HepG2 (cell line): ENCODE measurements around the gene NSL1. TPM values are rescaled to one million over a fixed set of nuclear protein-coding genes. Genes with fewer than 3 reads are reported as not detected.

ENCODE experiments used
- ADNP ChIP-seq: sonication (generic); formaldehyde crosslinking; IDR thresholded peaks from 2 replicates; pipeline ENCODE4 v1.4.0; 2020; ENCODE audit warnings: missing genetic modification reagents
- CEBPB ChIP-seq: IDR thresholded peaks from 2 replicates; pipeline ENCODE4 v1.6.1; 2011; ENCODE audit warnings: low read depth, low read length, improper control_type of control experiment, borderline replicate concordance
- CEBPG ChIP-seq: IDR thresholded peaks from 2 replicates; pipeline ENCODE4 v1.6.1; 2016
- ERF ChIP-seq: IDR thresholded peaks from 2 replicates; pipeline ENCODE4 v1.6.1; 2018; ENCODE audit warnings: missing biosample characterization, missing genetic modification reagents
- HIVEP1 ChIP-seq: sonication (generic); formaldehyde crosslinking; IDR thresholded peaks from 2 replicates; pipeline ENCODE4 v1.4.0; 2020; ENCODE audit warnings: mild to moderate bottlenecking, missing genetic modification reagents
- HMGA1 ChIP-seq: sonication (generic); formaldehyde crosslinking; conservative IDR thresholded peaks from 2 replicates; pipeline ENCODE4 v1.4.0; 2020; ENCODE audit warnings: missing genetic modification reagents
- HOXA5 ChIP-seq: sonication (generic); formaldehyde crosslinking; IDR thresholded peaks from 2 replicates; pipeline ENCODE4 v1.4.0; 2020; ENCODE audit warnings: missing genetic modification reagents
- KLF6 ChIP-seq: IDR thresholded peaks from 2 replicates; pipeline ENCODE4 v1.8.0; 2016; ENCODE audit warnings: missing biosample characterization, missing genetic modification reagents
- MED8 ChIP-seq: sonication (generic); formaldehyde crosslinking; IDR thresholded peaks from 2 replicates; pipeline ENCODE4 v1.8.1; 2023; ENCODE audit warnings: mild to moderate bottlenecking, missing genetic modification reagents; ENCODE audit not compliant: insufficient replicate concordance
- NFATC3 ChIP-seq: sonication (generic); formaldehyde crosslinking; IDR thresholded peaks from 2 replicates; pipeline ENCODE4 v1.5.1; 2020; ENCODE audit warnings: mild to moderate bottlenecking, missing genetic modification reagents
- POLR2G ChIP-seq: fragments of 200-400 bp; formaldehyde crosslinking; IDR thresholded peaks from 2 replicates; pipeline ENCODE4 v1.6.1; 2018; ENCODE audit warnings: mild to moderate bottlenecking, low read depth, low read length, moderate library complexity
- RFX1 ChIP-seq: fragments of 450-650 bp; IDR thresholded peaks from 2 replicates; pipeline ENCODE4 v1.6.1; 2017
- SALL1 ChIP-seq: sonication (generic); formaldehyde crosslinking; IDR thresholded peaks from 2 replicates; pipeline ENCODE4 v1.8.0; 2022; ENCODE audit warnings: mild to moderate bottlenecking, missing genetic modification reagents
- SMAD9 ChIP-seq: sonication (generic); formaldehyde crosslinking; IDR thresholded peaks from 2 replicates; pipeline ENCODE4 v1.5.1; 2020; ENCODE audit warnings: mild to moderate bottlenecking, missing genetic modification reagents
- TP53 ChIP-seq: sonication (generic); formaldehyde crosslinking; conservative IDR thresholded peaks from 2 replicates; pipeline ENCODE4 v1.4.0; 2020; ENCODE audit warnings: missing genetic modification reagents
- ZC3H13 ChIP-seq: sonication (generic); formaldehyde crosslinking; IDR thresholded peaks from 2 replicates; pipeline ENCODE4 v1.8.1; 2023; ENCODE audit warnings: mild to moderate bottlenecking, missing genetic modification reagents, moderate library complexity
- ZNF260 ChIP-seq: sonication (generic); formaldehyde crosslinking; IDR thresholded peaks from 2 replicates; pipeline ENCODE4 v1.4.0; 2020; ENCODE audit warnings: missing genetic modification reagents, low read depth, mild to moderate bottlenecking, borderline replicate concordance
- ZNF563 ChIP-seq: sonication (generic); formaldehyde crosslinking; IDR thresholded peaks from 2 replicates; pipeline ENCODE4 v1.8.0; 2022; ENCODE audit warnings: mild to moderate bottlenecking, moderate library complexity, missing genetic modification reagents
- ZNF652 ChIP-seq: IDR thresholded peaks from 2 replicates; pipeline ENCODE4 v1.6.1; 2016; ENCODE audit warnings: low read depth, borderline replicate concordance
- polyA plus RNA-seq, 8 experiments: library from polyadenylated mRNA; depleted of rRNA in 3 of 8; stranded (reverse) in 7 of 8; unstranded in 1 of 8; fragments of >200 nt; fragmentation: Illumina TruSeq in 4 of 8; extraction: Trizol in 4 of 8; gene quantifications; 2 replicates each; pipeline versions ENCODE4 v1.2.1 to v1.2.3, GENCODE V29; 2011 to 2016; ENCODE audit warnings: low read depth in 4 of 8, missing spikeins in 1 of 8, mixed read lengths in 1 of 8; ENCODE audit not compliant: insufficient read depth in 1 of 8
- total RNA-seq, 5 experiments: library from RNA; depleted of rRNA; stranded (reverse); fragments of >200 nt; fragmentation: Illumina TruSeq; extraction: Trizol; gene quantifications; 2 replicates each; pipeline ENCODE4 v1.2.3, GENCODE V29; 2016; ENCODE audit warnings: low read depth in 1 of 5
- TF ChIP-seq, protein P1 (sequence below): IDR thresholded peaks from 2 replicates; pipeline ENCODE4 v1.6.1; 2012; ENCODE audit warnings: low read length, improper control_type of control experiment
- TF ChIP-seq, protein P2 (sequence below): sonication (generic); formaldehyde crosslinking; IDR thresholded peaks from 2 replicates; pipeline ENCODE4 v1.4.0; 2020; ENCODE audit warnings: mild to moderate bottlenecking, missing genetic modification reagents, borderline replicate concordance
- TF ChIP-seq, protein P3 (sequence below): sonication (generic); formaldehyde crosslinking; IDR thresholded peaks from 2 replicates; pipeline ENCODE4; 2020; ENCODE audit warnings: missing genetic modification reagents, mild to moderate bottlenecking, borderline replicate concordance
- TF ChIP-seq, protein P4 (sequence below): sonication (generic); formaldehyde crosslinking; IDR thresholded peaks from 2 replicates; pipeline ENCODE4 v1.4.0; 2020; ENCODE audit warnings: mild to moderate bottlenecking, missing genetic modification reagents

The NSL1 gene
- total and polyA plus RNA-seq, 2 of the 13 experiments (the other 11 are each of a cell fraction or from before 2014, with no cell fraction given), result 34.5 to 77.4 TPM

DNA sequence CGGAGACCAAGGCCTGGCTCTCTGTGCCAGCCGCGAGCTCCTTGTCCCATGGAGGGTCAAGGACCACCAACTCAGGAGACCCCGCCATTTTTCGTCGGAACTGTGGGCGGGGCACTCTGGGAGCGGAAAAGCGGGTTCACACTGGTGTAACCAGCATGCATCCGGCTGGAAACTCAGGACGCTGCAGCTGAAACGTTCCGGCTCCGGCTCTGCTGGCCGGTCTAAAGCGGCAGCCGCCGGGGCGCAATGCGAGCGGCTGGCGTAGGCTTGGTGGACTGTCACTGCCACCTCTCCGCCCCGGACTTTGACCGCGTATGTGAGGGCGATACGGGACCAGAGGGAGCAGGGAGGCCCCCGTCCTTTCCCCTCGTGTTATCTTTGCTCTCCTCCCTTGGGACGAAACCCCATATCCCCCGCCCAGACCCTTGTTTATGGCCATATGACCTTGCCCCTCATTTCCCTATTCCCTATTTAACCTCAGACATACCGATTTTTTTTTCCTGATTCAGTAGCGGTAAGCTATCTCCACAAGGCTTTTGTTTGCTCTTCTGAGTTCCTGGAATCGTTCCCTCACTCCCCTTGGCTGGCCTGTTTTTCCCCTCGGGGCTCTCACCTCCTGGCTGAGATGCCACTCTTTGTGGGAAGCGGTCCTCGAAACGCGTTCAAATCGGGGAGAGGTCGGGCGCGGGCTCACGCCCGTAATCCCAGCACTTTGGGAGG lies at the start of gene NSL1, which contains the start of gene TATDN3 (continued):
- TF ChIP-seq SALL1, result peak; percentile 98
- peak; percentile 97 for TF ChIP-seq KLF6
- TF ChIP-seq HOXA5 (CRISPR knock-in tag), result peak; percentile 78; the same call in 1 of the 2 replicates
- peak; percentile 73; the same call in 1 of the 2 replicates for TF ChIP-seq ADNP (CRISPR knock-in tag)
- no peak for TF ChIP-seq HMGA1 (CRISPR knock-in tag)
- TF ChIP-seq, protein P1, sequence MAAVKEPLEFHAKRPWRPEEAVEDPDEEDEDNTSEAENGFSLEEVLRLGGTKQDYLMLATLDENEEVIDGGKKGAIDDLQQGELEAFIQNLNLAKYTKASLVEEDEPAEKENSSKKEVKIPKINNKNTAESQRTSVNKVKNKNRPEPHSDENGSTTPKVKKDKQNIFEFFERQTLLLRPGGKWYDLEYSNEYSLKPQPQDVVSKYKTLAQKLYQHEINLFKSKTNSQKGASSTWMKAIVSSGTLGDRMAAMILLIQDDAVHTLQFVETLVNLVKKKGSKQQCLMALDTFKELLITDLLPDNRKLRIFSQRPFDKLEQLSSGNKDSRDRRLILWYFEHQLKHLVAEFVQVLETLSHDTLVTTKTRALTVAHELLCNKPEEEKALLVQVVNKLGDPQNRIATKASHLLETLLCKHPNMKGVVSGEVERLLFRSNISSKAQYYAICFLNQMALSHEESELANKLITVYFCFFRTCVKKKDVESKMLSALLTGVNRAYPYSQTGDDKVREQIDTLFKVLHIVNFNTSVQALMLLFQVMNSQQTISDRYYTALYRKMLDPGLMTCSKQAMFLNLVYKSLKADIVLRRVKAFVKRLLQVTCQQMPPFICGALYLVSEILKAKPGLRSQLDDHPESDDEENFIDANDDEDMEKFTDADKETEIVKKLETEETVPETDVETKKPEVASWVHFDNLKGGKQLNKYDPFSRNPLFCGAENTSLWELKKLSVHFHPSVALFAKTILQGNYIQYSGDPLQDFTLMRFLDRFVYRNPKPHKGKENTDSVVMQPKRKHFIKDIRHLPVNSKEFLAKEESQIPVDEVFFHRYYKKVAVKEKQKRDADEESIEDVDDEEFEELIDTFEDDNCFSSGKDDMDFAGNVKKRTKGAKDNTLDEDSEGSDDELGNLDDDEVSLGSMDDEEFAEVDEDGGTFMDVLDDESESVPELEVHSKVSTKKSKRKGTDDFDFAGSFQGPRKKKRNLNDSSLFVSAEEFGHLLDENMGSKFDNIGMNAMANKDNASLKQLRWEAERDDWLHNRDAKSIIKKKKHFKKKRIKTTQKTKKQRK, result no peak
- TF ChIP-seq TP53 (CRISPR knock-in tag), result 0 out of 2 replicates have a peak, but pooled peaks have one; percentile 75
- no peak for TF ChIP-seq NFATC3 (CRISPR knock-in tag)
- TF ChIP-seq HIVEP1 (CRISPR knock-in tag), result peak; percentile 65
- TF ChIP-seq ZNF260 (CRISPR knock-in tag), result no peak
- no peak for TF ChIP-seq RFX1
- no peak; the same call in 1 of the 2 replicates for TF ChIP-seq CEBPG (CRISPR knock-in tag)
- TF ChIP-seq, protein P2, sequence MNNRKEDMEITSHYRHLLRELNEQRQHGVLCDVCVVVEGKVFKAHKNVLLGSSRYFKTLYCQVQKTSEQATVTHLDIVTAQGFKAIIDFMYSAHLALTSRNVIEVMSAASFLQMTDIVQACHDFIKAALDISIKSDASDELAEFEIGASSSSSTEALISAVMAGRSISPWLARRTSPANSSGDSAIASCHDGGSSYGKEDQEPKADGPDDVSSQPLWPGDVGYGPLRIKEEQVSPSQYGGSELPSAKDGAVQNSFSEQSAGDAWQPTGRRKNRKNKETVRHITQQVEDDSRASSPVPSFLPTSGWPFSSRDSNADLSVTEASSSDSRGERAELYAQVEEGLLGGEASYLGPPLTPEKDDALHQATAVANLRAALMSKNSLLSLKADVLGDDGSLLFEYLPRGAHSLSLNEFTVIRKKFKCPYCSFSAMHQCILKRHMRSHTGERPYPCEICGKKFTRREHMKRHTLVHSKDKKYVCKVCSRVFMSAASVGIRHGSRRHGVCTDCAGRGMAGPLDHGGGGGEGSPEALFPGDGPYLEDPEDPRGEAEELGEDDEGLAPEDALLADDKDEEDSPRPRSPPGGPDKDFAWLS, result peak; percentile 99; the same call in 1 of the 2 replicates
- TF ChIP-seq, protein P3, sequence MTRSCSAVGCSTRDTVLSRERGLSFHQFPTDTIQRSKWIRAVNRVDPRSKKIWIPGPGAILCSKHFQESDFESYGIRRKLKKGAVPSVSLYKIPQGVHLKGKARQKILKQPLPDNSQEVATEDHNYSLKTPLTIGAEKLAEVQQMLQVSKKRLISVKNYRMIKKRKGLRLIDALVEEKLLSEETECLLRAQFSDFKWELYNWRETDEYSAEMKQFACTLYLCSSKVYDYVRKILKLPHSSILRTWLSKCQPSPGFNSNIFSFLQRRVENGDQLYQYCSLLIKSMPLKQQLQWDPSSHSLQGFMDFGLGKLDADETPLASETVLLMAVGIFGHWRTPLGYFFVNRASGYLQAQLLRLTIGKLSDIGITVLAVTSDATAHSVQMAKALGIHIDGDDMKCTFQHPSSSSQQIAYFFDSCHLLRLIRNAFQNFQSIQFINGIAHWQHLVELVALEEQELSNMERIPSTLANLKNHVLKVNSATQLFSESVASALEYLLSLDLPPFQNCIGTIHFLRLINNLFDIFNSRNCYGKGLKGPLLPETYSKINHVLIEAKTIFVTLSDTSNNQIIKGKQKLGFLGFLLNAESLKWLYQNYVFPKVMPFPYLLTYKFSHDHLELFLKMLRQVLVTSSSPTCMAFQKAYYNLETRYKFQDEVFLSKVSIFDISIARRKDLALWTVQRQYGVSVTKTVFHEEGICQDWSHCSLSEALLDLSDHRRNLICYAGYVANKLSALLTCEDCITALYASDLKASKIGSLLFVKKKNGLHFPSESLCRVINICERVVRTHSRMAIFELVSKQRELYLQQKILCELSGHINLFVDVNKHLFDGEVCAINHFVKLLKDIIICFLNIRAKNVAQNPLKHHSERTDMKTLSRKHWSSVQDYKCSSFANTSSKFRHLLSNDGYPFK (CRISPR knock-in tag), result peak; percentile 97
- peak; percentile 98 for TF ChIP-seq ZNF563 (CRISPR knock-in tag)
- peak; percentile 97 for TF ChIP-seq ERF (CRISPR knock-in tag)
- peak; percentile 58 for TF ChIP-seq MED8
- TF ChIP-seq, protein P4, sequence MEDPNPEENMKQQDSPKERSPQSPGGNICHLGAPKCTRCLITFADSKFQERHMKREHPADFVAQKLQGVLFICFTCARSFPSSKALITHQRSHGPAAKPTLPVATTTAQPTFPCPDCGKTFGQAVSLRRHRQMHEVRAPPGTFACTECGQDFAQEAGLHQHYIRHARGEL (CRISPR knock-in tag), result no peak
- peak; percentile 63; the same call in 1 of the 2 replicates for TF ChIP-seq ZC3H13 (CRISPR knock-in tag)
- peak; percentile 92 for TF ChIP-seq POLR2G
- peak; percentile 69; the same call in 1 of the 2 replicates for TF ChIP-seq ZNF652 (CRISPR knock-in tag)
- TF ChIP-seq SMAD9, result no peak
- TF ChIP-seq CEBPB, result no peak
